WTC11 (cell line): ENCODE measurements around the gene GOLGA2.

Source experiments
- CREB1 ChIP-seq: sonication (generic); formaldehyde crosslinking; IDR thresholded peaks from 2 replicates; pipeline ENCODE4 v1.8.0; 2023; ENCODE audit warnings: mild to moderate bottlenecking, missing genetic modification reagents
- FOXP1 ChIP-seq: sonication (generic); formaldehyde crosslinking; IDR thresholded peaks from 2 replicates; pipeline ENCODE4 v1.8.0; 2022; ENCODE audit warnings: missing genetic modification reagents, mild to moderate bottlenecking, moderate library complexity, borderline replicate concordance
- TEAD4 ChIP-seq: sonication (generic); formaldehyde crosslinking; IDR thresholded peaks from 2 replicates; pipeline ENCODE4 v1.8.0; 2022; ENCODE audit warnings: mild to moderate bottlenecking, missing genetic modification reagents
- TF ChIP-seq, protein P1 (sequence below): fragments of 200-600 bp; IDR thresholded peaks from 2 replicates; pipeline ENCODE4 v1.8.0; 2022; ENCODE audit warnings: antibody characterized with exemption

DNA sequence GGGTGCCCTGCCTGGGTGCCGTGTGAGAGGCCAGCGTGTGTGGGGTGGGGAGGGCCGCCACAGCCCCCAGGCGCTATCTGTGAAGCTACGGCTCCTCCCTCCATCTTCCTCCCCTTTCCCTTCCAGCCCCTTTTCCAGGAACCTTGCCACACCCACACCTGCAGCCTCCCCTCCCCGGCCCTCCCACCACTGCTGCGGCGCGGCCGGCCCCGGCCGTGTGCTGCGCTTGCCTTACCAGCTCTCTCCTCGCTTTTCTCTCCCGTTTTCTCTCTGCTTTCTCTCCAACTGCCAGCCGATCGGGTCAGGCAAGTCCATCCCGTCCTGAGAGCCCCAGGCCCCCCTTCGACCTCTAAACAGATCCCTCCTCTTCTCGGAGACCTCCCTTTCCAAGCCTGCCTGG is 21.4 kb downstream of the GOLGA2 start:
- TF ChIP-seq, protein P1, sequence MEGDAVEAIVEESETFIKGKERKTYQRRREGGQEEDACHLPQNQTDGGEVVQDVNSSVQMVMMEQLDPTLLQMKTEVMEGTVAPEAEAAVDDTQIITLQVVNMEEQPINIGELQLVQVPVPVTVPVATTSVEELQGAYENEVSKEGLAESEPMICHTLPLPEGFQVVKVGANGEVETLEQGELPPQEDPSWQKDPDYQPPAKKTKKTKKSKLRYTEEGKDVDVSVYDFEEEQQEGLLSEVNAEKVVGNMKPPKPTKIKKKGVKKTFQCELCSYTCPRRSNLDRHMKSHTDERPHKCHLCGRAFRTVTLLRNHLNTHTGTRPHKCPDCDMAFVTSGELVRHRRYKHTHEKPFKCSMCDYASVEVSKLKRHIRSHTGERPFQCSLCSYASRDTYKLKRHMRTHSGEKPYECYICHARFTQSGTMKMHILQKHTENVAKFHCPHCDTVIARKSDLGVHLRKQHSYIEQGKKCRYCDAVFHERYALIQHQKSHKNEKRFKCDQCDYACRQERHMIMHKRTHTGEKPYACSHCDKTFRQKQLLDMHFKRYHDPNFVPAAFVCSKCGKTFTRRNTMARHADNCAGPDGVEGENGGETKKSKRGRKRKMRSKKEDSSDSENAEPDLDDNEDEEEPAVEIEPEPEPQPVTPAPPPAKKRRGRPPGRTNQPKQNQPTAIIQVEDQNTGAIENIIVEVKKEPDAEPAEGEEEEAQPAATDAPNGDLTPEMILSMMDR, result no peak
- TF ChIP-seq FOXP1 (CRISPR knock-in tag) (no peak), CREB1 (no peak), TEAD4 (CRISPR knock-in tag) (no peak)
